ENCODE results near the gene LRRC56.

DNA sequence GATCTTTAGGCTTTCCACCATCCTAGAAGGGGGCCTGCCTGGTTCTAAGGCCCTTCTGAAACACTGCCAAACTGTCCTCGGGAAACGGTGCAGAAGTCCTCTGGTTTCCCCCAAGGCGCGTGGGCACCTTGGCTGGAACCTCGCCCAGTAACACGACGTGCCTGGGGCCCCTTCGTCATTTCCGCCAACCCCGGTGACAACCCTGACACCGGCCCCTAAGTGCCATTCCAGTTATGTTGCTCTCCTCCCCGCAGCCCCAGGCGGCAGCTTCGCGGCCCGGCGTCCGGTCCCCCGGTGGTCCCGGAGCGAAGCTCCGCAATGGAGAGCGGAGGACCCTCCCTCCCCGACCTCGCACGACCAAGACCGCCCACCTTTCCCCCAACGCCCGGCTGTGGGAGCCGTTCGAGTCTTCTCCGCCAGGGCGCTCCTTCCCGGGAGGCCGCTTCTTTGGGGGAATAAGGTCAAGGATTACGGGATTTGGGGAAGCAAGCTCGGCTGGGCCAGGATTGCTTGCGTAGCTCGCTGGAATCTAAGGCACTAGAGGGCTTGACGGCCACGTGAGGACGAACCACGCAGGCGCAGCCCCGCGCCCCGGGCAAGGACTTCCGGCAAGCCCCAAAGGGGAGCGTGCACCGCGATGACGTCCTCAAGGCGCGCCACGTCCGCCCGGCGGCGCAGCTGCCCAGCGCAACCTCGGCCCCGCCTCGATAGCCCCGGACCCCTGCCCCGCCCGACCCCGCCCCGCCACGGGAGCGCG, 30.9 kb upstream of the LRRC56 start:
- TF ChIP-seq, protein P1, sequence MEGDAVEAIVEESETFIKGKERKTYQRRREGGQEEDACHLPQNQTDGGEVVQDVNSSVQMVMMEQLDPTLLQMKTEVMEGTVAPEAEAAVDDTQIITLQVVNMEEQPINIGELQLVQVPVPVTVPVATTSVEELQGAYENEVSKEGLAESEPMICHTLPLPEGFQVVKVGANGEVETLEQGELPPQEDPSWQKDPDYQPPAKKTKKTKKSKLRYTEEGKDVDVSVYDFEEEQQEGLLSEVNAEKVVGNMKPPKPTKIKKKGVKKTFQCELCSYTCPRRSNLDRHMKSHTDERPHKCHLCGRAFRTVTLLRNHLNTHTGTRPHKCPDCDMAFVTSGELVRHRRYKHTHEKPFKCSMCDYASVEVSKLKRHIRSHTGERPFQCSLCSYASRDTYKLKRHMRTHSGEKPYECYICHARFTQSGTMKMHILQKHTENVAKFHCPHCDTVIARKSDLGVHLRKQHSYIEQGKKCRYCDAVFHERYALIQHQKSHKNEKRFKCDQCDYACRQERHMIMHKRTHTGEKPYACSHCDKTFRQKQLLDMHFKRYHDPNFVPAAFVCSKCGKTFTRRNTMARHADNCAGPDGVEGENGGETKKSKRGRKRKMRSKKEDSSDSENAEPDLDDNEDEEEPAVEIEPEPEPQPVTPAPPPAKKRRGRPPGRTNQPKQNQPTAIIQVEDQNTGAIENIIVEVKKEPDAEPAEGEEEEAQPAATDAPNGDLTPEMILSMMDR (IDR thresholded peaks at IDR 0.05): peak in 2 of 4 experiments; percentile 6 to 36
- TF ChIP-seq POLR2A (IDR thresholded peaks at IDR 0.05): peak in 1 of 2 donors; percentile 60
- peak; percentile 72 for TF ChIP-seq POLR2AphosphoS5 (IDR thresholded peaks at IDR 0.05)

Data from gastroesophageal sphincter (tissue), 3 donors.